ENCODE results near the gene ST6GALNAC6. TPM values are rescaled to one million over a fixed set of nuclear protein-coding genes. Genes with fewer than 3 reads are reported as not detected.
"Not testable (repeated sequence)": the region's sequence is repeated elsewhere in the genome, so short reads cannot be mapped to it uniquely, and the experiment has no call there.

ST6GALNAC6 gene
- polyA plus RNA-seq, 3 donors: 41.8 to 49.0 (median 42.4) TPM

- no peak for DNase-seq (ENCODE audit: extremely low read depth in 1 of 11, low read depth in 9 of 11, low spot score in 4 of 11)
Observed at GRCh38 chr9:127850286-127850830, 49.0 kb downstream of the ST6GALNAC6 start.

GRCh38 chr9:127848756-127849504 lies 50.5 kb downstream of the ST6GALNAC6 start:
- DNase-seq (ENCODE audit: extremely low read depth in 1 of 11, low read depth in 9 of 11, low spot score in 4 of 11): no peak

- no peak for DNase-seq (ENCODE audit: extremely low read depth in 1 of 11, low read depth in 9 of 11, low spot score in 4 of 11)
Observed at GRCh38 chr9:127847833-127848755, 51.3 kb downstream of the ST6GALNAC6 start.

- no peak for DNase-seq (ENCODE audit: extremely low read depth in 1 of 11, low read depth in 9 of 11, low spot score in 4 of 11)
Observed at GRCh38 chr9:127847178-127847510, 52.3 kb downstream of the ST6GALNAC6 start.

GRCh38 chr9:127846443-127847177 lies 52.8 kb downstream of the ST6GALNAC6 start:
- DNase-seq (ENCODE audit: extremely low read depth in 1 of 11, low read depth in 9 of 11, low spot score in 4 of 11): no peak

- DNase-seq (ENCODE audit: extremely low read depth in 1 of 11, low read depth in 9 of 11, low spot score in 4 of 11): not testable (repeated sequence)
Observed at GRCh38 chr9:127845619-127846018, 53.8 kb downstream of the ST6GALNAC6 start.

- no peak for DNase-seq (ENCODE audit: extremely low read depth in 1 of 11, low read depth in 9 of 11, low spot score in 4 of 11)
Observed at GRCh38 chr9:127844821-127845359, 54.5 kb downstream of the ST6GALNAC6 start.

- no peak for DNase-seq (ENCODE audit: extremely low read depth in 1 of 11, low read depth in 9 of 11, low spot score in 4 of 11)
Observed at GRCh38 chr9:127841087-127841835, 58.1 kb downstream of the ST6GALNAC6 start.

GRCh38 chr9:127838375-127839078 lies 60.9 kb downstream of the ST6GALNAC6 start:
- no peak for DNase-seq (ENCODE audit: extremely low read depth in 1 of 11, low read depth in 9 of 11, low spot score in 4 of 11)

- DNase-seq (ENCODE audit: extremely low read depth in 1 of 11, low read depth in 9 of 11, low spot score in 4 of 11): no peak
Observed at GRCh38 chr9:127837346-127837745, 62.1 kb downstream of the ST6GALNAC6 start.

GRCh38 chr9:127836561-127836960 lies 62.8 kb downstream of the ST6GALNAC6 start:
- not testable (repeated sequence) for DNase-seq (ENCODE audit: extremely low read depth in 1 of 11, low read depth in 9 of 11, low spot score in 4 of 11)

- no peak for DNase-seq (ENCODE audit: extremely low read depth in 1 of 11, low read depth in 9 of 11, low spot score in 4 of 11)
Observed at GRCh38 chr9:127835991-127836516, 63.3 kb downstream of the ST6GALNAC6 start.

Other genes with a start within 250 kb of the ST6GALNAC6 start
- gene CFAP157, start 192.6 kb downstream of the ST6GALNAC6 start, polyA plus RNA-seq (ENCODE audit: insufficient read length in 3 of 3): 1 to 10 TPM; 4.0 to 9.8 (median 5.2) TPM
- 10 to 100 TPM in 2 of 3 donors, 1 to 10 TPM in 1; 7.3 to 13.8 (median 13.0) TPM for gene PTRH1, start 183.9 kb downstream of the ST6GALNAC6 start, polyA plus RNA-seq (ENCODE audit: insufficient read length in 3 of 3)
- under 1 TPM; 0.11 to 0.41 (median 0.23) TPM for gene TTC16, start 183.5 kb downstream of the ST6GALNAC6 start, polyA plus RNA-seq (ENCODE audit: insufficient read length in 3 of 3)
- 10 to 100 TPM; 12.1 to 19.0 (median 13.6) TPM for gene TOR2A, start 164.3 kb downstream of the ST6GALNAC6 start, polyA plus RNA-seq (ENCODE audit: insufficient read length in 3 of 3)
- 10 to 100 TPM; 13.2 to 17.6 (median 16.1) TPM for gene SH2D3C, start 120.9 kb downstream of the ST6GALNAC6 start, polyA plus RNA-seq (ENCODE audit: insufficient read length in 3 of 3)
- 10 to 100 TPM; 67.5 to 75.5 (median 73.9) TPM for gene CDK9, start 113.6 kb downstream of the ST6GALNAC6 start, polyA plus RNA-seq (ENCODE audit: insufficient read length in 3 of 3)
- gene FPGS, start 96.7 kb downstream of the ST6GALNAC6 start, polyA plus RNA-seq (ENCODE audit: insufficient read length in 3 of 3): 10 to 100 TPM; 38.9 to 45.5 (median 44.7) TPM
- 10 to 100 TPM; 75.7 to 92.9 (median 83.7) TPM for gene ENG, start 44.9 kb downstream of the ST6GALNAC6 start, polyA plus RNA-seq (ENCODE audit: insufficient read length in 3 of 3)
- 10 to 100 TPM; 31.0 to 50.7 (median 36.3) TPM for gene AK1, start 21.9 kb downstream of the ST6GALNAC6 start, polyA plus RNA-seq (ENCODE audit: insufficient read length in 3 of 3)
- 10 to 100 TPM in 2 of 3 donors, 1 to 10 TPM in 1; 9.8 to 16.3 (median 13.1) TPM for gene ST6GALNAC4, start 17.4 kb upstream of the ST6GALNAC6 start, polyA plus RNA-seq (ENCODE audit: insufficient read length in 3 of 3)
- gene PIP5KL1, start 31.2 kb upstream of the ST6GALNAC6 start, polyA plus RNA-seq (ENCODE audit: insufficient read length in 3 of 3): 1 to 10 TPM; 1.5 to 1.8 (median 1.7) TPM
- 10 to 100 TPM; 35.3 to 43.4 (median 36.3) TPM for gene DPM2, start 38.3 kb upstream of the ST6GALNAC6 start, polyA plus RNA-seq (ENCODE audit: insufficient read length in 3 of 3)
- 10 to 100 TPM; 31.5 to 35.0 (median 34.1) TPM for gene EEIG1, start 81.4 kb upstream of the ST6GALNAC6 start, polyA plus RNA-seq (ENCODE audit: insufficient read length in 3 of 3)
- 10 to 100 TPM in 2 of 3 donors, 1 to 10 TPM in 1; 8.7 to 11.4 (median 10.3) TPM for gene NAIF1, start 167.7 kb upstream of the ST6GALNAC6 start, polyA plus RNA-seq (ENCODE audit: insufficient read length in 3 of 3)
- 10 to 100 TPM; 13.0 to 14.9 (median 13.2) TPM for gene SLC25A25, start 168.6 kb upstream of the ST6GALNAC6 start, polyA plus RNA-seq (ENCODE audit: insufficient read length in 3 of 3)
- gene PTGES2, start 228.1 kb upstream of the ST6GALNAC6 start, polyA plus RNA-seq (ENCODE audit: insufficient read length in 3 of 3): 10 to 100 TPM; 37.8 to 61.4 (median 55.5) TPM
- 1 to 10 TPM; 1.2 to 1.3 (median 1.2) TPM for gene LCN2, start 249.8 kb upstream of the ST6GALNAC6 start, polyA plus RNA-seq (ENCODE audit: insufficient read length in 3 of 3)